Astrocyte (in vitro differentiated cells and primary cell): Measurements from ENCODE around the gene SHANK1. TPM values are rescaled to one million over a fixed set of nuclear protein-coding genes. Genes with fewer than 3 reads are reported as not detected.

Experiments
- DNase-seq: peaks from one replicate; pipeline ENCODE4 v3.0.0-alpha.2; 2010; ENCODE audit warnings: low read depth
- FAIRE-seq: peaks from 2 replicates; lab custom pipeline; 2011; peaks lifted over from hg19 to GRCh38; lab: Jason Lieb, UNC
- H2AFZ ChIP-seq: 2 replicates; pipeline ENCODE4 v1.6.0; 2012; ENCODE audit warnings: low read depth, low read length, inconsistent platforms
- H3K27ac ChIP-seq: 2 replicates; pipeline ENCODE4 v1.5.1; 2011; ENCODE audit warnings: low read depth, low read length, inconsistent platforms
- H3K27me3 ChIP-seq: 2 replicates; pipeline ENCODE4 v1.6.0; 2011; ENCODE audit warnings: low read length, inconsistent platforms; ENCODE audit not compliant: insufficient read depth
- H3K36me3 ChIP-seq: 2 replicates; pipeline ENCODE4 v1.5.1; 2011; ENCODE audit warnings: low read length, inconsistent platforms; ENCODE audit not compliant: insufficient read depth
- H3K4me1 ChIP-seq: 2 replicates; pipeline ENCODE4 v1.5.1; 2011; ENCODE audit warnings: low read length, inconsistent platforms; ENCODE audit not compliant: insufficient read depth
- H3K4me2 ChIP-seq: 2 replicates; pipeline ENCODE4 v1.6.0; 2012; ENCODE audit warnings: low read length, inconsistent platforms
- H3K4me3 ChIP-seq: 2 replicates; pipeline ENCODE4 v1.5.1; 2011; ENCODE audit warnings: low read depth, mild to moderate bottlenecking, low read length, inconsistent platforms; ENCODE audit not compliant: insufficient read depth
- H3K79me2 ChIP-seq: 2 replicates; pipeline ENCODE4 v1.6.0; 2012; ENCODE audit warnings: mild to moderate bottlenecking, low read length, inconsistent platforms; ENCODE audit not compliant: insufficient read depth
- H3K9ac ChIP-seq: 2 replicates; pipeline ENCODE4 v1.6.0; 2012; ENCODE audit warnings: mild to moderate bottlenecking, low read length, inconsistent platforms
- H3K9me3 ChIP-seq: 2 replicates; pipeline ENCODE4 v1.5.1; 2012; ENCODE audit warnings: low read depth, mild to moderate bottlenecking, low read length, inconsistent platforms; ENCODE audit not compliant: insufficient read depth
- H4K20me1 ChIP-seq: 2 replicates; pipeline ENCODE4 v1.6.0; 2012; ENCODE audit warnings: low read length, inconsistent platforms; ENCODE audit not compliant: insufficient read depth
- H3K27ac Mint-ChIP-seq: one replicate; pipeline ENCODE4 v1.8.0; 2021; ENCODE audit warnings: mild to moderate bottlenecking, mixed read lengths; ENCODE audit not compliant: unreplicated experiment
- H3K27me3 Mint-ChIP-seq: one replicate; pipeline ENCODE4 v1.8.0; 2021; ENCODE audit warnings: low read depth, mixed read lengths; ENCODE audit not compliant: unreplicated experiment
- H3K36me3 Mint-ChIP-seq: one replicate; pipeline ENCODE4 v1.8.0; 2021; ENCODE audit warnings: low read depth, mixed read lengths; ENCODE audit not compliant: unreplicated experiment
- H3K4me1 Mint-ChIP-seq: one replicate; pipeline ENCODE4 v1.8.0; 2021; ENCODE audit warnings: low read depth, mixed read lengths; ENCODE audit not compliant: unreplicated experiment
- H3K4me3 Mint-ChIP-seq: one replicate; pipeline ENCODE4 v1.8.0; 2021; ENCODE audit warnings: mild to moderate bottlenecking, moderate library complexity, mixed read lengths; ENCODE audit not compliant: unreplicated experiment
- H3K9me3 Mint-ChIP-seq: one replicate; pipeline ENCODE4 v1.8.0; 2021; ENCODE audit warnings: mild to moderate bottlenecking, mixed read lengths; ENCODE audit not compliant: unreplicated experiment
- EZH2 ChIP-seq: IDR thresholded peaks from 2 replicates; pipeline ENCODE4 v1.6.1; 2012; ENCODE audit warnings: mild to moderate bottlenecking, low read length, inconsistent platforms; ENCODE audit not compliant: insufficient read depth
- total RNA-seq: library from RNA; stranded (reverse); gene quantifications from 2 replicates; pipeline ENCODE4 v1.2.1, GENCODE V29; 2021
- TF ChIP-seq, protein P1 (sequence below): IDR thresholded peaks from 2 replicates; pipeline ENCODE4 v1.5.1; 2011; ENCODE audit warnings: low read depth, mild to moderate bottlenecking, inconsistent platforms, low read length, moderate library complexity; ENCODE audit not compliant: insufficient read depth

Gene SHANK1
- total RNA-seq, 1 donor from 2014 or later: not detected

DNA sequence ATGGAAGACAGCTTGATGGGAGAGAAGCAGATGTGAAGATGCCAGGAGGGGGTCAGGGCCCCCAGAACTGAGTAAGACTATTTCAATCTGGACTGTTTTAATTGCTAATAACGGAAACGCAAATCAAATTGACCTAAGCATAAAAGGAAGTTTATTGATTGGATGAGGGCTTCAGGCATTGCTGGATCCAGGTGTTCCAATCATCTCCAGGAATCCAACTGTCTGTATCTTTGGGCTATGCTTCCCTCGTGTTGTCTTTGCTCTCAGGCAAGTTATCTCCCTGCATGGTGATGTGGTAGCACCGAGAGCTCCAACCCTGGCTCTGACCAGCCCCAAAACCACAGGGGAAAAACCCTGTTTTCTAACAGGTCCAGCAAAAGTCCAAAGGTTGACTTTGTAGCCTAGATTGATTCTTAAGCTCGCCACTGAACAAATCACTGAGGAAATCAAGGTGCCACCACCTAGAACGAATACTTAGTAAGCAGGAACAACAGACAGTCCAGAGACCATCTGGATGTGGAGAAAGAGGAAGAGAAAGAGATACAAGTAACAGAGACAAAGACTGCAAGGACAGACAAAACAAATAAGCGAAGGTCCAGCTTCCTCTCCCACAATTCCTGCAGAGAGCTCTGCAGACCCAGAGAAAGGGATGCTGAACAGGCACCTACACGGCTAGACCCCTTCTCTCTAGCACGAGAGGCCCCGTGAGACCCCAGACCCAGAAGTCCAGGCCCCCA lies 71.6 kb downstream of the SHANK1 start:
- DNase-seq: no peak
- no peak for FAIRE-seq

DNA sequence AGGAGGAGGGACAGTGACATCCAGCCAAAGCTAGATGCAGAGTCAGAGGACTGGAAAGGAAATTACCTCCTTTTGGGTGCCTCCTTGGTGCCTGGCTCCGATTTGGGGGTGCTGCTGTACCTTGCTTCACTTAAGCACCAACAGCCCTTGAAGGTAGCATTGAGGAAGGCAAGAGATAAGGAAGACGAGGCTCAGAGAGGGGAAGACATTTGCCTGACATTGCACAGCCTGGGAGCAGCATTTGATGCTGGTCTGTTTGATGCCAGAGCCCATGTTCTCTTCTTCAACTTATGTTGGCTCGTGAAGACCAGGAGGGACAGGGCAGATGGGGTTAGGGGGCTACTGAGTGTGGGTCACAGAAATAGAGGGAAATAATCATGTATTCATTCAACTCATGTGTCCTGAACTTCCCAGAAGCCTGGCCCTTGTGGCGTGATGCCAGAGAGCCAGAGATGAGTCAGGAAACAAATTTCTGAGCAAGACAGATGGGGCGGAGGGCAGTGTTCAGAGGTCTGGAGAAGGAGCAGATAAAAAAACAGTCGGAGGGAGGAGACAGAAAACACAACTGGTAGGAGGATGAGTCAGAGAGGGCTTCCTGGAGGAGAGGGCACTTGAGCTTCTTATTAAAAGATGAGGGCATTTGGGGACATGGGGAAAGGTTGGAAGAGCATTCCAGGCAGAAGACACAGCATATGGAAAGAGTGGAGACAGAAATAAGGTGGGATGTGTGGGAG lies 73.4 kb downstream of the SHANK1 start:
- no peak for FAIRE-seq
- Mint-ChIP-seq H3K4me3 (no peak overlapping the region), H3K36me3 (no peaks in the 10 kb centered on the region), H3K27me3 (no peaks in the 10 kb centered on the region), H3K4me1 (no peaks in the 10 kb centered on the region), H3K9me3 (peaks cover 26% of the 10 kb centered on the region), H3K27ac (no peak overlapping the region)
- Histone ChIP-seq H3K9me3 (no peaks in the 10 kb centered on the region), H3K27ac (no peak overlapping the region), H3K4me2 (no peak overlapping the region), H3K79me2 (no peaks in the 10 kb centered on the region), H3K4me3 (no peak overlapping the region), H3K36me3 (no peaks in the 10 kb centered on the region), H2AFZ (no peak overlapping the region), H3K4me1 (no peaks in the 10 kb centered on the region), H4K20me1 (no peaks in the 10 kb centered on the region), H3K9ac (no peak overlapping the region), H3K27me3 (no peaks in the 10 kb centered on the region)
- DNase-seq: no peak
- TF ChIP-seq, protein P1, sequence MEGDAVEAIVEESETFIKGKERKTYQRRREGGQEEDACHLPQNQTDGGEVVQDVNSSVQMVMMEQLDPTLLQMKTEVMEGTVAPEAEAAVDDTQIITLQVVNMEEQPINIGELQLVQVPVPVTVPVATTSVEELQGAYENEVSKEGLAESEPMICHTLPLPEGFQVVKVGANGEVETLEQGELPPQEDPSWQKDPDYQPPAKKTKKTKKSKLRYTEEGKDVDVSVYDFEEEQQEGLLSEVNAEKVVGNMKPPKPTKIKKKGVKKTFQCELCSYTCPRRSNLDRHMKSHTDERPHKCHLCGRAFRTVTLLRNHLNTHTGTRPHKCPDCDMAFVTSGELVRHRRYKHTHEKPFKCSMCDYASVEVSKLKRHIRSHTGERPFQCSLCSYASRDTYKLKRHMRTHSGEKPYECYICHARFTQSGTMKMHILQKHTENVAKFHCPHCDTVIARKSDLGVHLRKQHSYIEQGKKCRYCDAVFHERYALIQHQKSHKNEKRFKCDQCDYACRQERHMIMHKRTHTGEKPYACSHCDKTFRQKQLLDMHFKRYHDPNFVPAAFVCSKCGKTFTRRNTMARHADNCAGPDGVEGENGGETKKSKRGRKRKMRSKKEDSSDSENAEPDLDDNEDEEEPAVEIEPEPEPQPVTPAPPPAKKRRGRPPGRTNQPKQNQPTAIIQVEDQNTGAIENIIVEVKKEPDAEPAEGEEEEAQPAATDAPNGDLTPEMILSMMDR: no peak
- no peak for TF ChIP-seq EZH2

More for the DNA sequence above, 71.6 kb downstream of the SHANK1 start:
- no peaks in the 10 kb centered on the region for H3K36me3 ChIP-seq
- Mint-ChIP-seq H3K4me3 (no peak overlapping the region), H3K9me3 (peaks cover 20% of the 10 kb centered on the region), H3K27me3 (no peaks in the 10 kb centered on the region), H3K36me3 (no peaks in the 10 kb centered on the region), H3K27ac (no peak overlapping the region), H3K4me1 (no peaks in the 10 kb centered on the region)
- H3K27ac ChIP-seq: no peak overlapping the region
- no peak overlapping the region for H3K4me2 ChIP-seq
- no peaks in the 10 kb centered on the region for H4K20me1 ChIP-seq
- no peak overlapping the region for H2AFZ ChIP-seq
- H3K9ac ChIP-seq: no peak overlapping the region
- H3K9me3 ChIP-seq: no peaks in the 10 kb centered on the region
- H3K4me3 ChIP-seq: no peak overlapping the region
- H3K79me2 ChIP-seq: no peaks in the 10 kb centered on the region
- no peaks in the 10 kb centered on the region for H3K4me1 ChIP-seq
- H3K27me3 ChIP-seq: no peaks in the 10 kb centered on the region
- TF ChIP-seq, protein P1: no peak
- no peak for TF ChIP-seq EZH2
